Measurements from ENCODE around the gene GOLGA8N.
"Not testable (repeated sequence)": the region's sequence is repeated elsewhere in the genome, so short reads cannot be mapped to it uniquely, and the experiment has no call there.

The GOLGA8N gene

GRCh38 chr15:32593151-32593550 lies at the start of gene GOLGA8N:
TSS of gene GOLGA8N (plus strand) at chr15:32593456.
- intact Hi-C loops (cut with micrococcal nuclease); H3K27ac Mint-ChIP-seq; H3K36me3 Mint-ChIP-seq (ENCODE audit: low read depth); H3K4me3 Mint-ChIP-seq; H3K27me3 Mint-ChIP-seq; H3K9me3 Mint-ChIP-seq; H3K4me1 Mint-ChIP-seq (ENCODE audit: low read depth): not testable (repeated sequence)

GRCh38 chr15:32543456-32543855 lies 49.8 kb upstream of the GOLGA8N start:
- H3K27ac Mint-ChIP-seq; intact Hi-C loops (cut with micrococcal nuclease); H3K36me3 Mint-ChIP-seq (ENCODE audit: low read depth); H3K9me3 Mint-ChIP-seq; H3K4me1 Mint-ChIP-seq (ENCODE audit: low read depth); H3K4me3 Mint-ChIP-seq; H3K27me3 Mint-ChIP-seq: not testable (repeated sequence)

- H3K4me1 Mint-ChIP-seq (ENCODE audit: low read depth); intact Hi-C loops (cut with micrococcal nuclease); H3K9me3 Mint-ChIP-seq; H3K27ac Mint-ChIP-seq; H3K27me3 Mint-ChIP-seq; H3K4me3 Mint-ChIP-seq; H3K36me3 Mint-ChIP-seq (ENCODE audit: low read depth): not testable (repeated sequence)
These were observed 48.1 kb upstream of the GOLGA8N start for GRCh38 chr15:32545129-32545528.

- H3K36me3 Mint-ChIP-seq (ENCODE audit: low read depth); H3K4me3 Mint-ChIP-seq; H3K4me1 Mint-ChIP-seq (ENCODE audit: low read depth); H3K27ac Mint-ChIP-seq; intact Hi-C loops (cut with micrococcal nuclease); H3K27me3 Mint-ChIP-seq; H3K9me3 Mint-ChIP-seq: not testable (repeated sequence)
These were observed 38.7 kb upstream of the GOLGA8N start for GRCh38 chr15:32554587-32554986.

GRCh38 chr15:32562198-32562597 lies 31.1 kb upstream of the GOLGA8N start:
- H3K4me1 Mint-ChIP-seq (ENCODE audit: low read depth); H3K9me3 Mint-ChIP-seq; H3K4me3 Mint-ChIP-seq; H3K27ac Mint-ChIP-seq; intact Hi-C loops (cut with micrococcal nuclease); H3K36me3 Mint-ChIP-seq (ENCODE audit: low read depth); H3K27me3 Mint-ChIP-seq: not testable (repeated sequence)

- H3K9me3 Mint-ChIP-seq; H3K4me1 Mint-ChIP-seq (ENCODE audit: low read depth); H3K27ac Mint-ChIP-seq; H3K4me3 Mint-ChIP-seq; intact Hi-C loops (cut with micrococcal nuclease); H3K36me3 Mint-ChIP-seq (ENCODE audit: low read depth); H3K27me3 Mint-ChIP-seq: not testable (repeated sequence)
These were observed 24.3 kb upstream of the GOLGA8N start for GRCh38 chr15:32568988-32569387.

GRCh38 chr15:32578482-32578881 lies 14.8 kb upstream of the GOLGA8N start:
- H3K36me3 Mint-ChIP-seq (ENCODE audit: low read depth); intact Hi-C loops (cut with micrococcal nuclease); H3K4me3 Mint-ChIP-seq; H3K4me1 Mint-ChIP-seq (ENCODE audit: low read depth); H3K27me3 Mint-ChIP-seq; H3K9me3 Mint-ChIP-seq; H3K27ac Mint-ChIP-seq: not testable (repeated sequence)

- H3K9me3 Mint-ChIP-seq; H3K4me1 Mint-ChIP-seq (ENCODE audit: low read depth); H3K27ac Mint-ChIP-seq; intact Hi-C loops (cut with micrococcal nuclease); H3K36me3 Mint-ChIP-seq (ENCODE audit: low read depth); H3K27me3 Mint-ChIP-seq; H3K4me3 Mint-ChIP-seq: not testable (repeated sequence)
These were observed 7.4 kb upstream of the GOLGA8N start for GRCh38 chr15:32585844-32586243.

- H3K27ac Mint-ChIP-seq; H3K4me1 Mint-ChIP-seq (ENCODE audit: low read depth); H3K9me3 Mint-ChIP-seq; H3K27me3 Mint-ChIP-seq; H3K4me3 Mint-ChIP-seq; intact Hi-C loops (cut with micrococcal nuclease): not testable (repeated sequence)
- H3K36me3 Mint-ChIP-seq (ENCODE audit: low read depth), result peaks cover 16% of the 10 kb centered on the region
These were observed 16.3 kb downstream of the GOLGA8N start for GRCh38 chr15:32609518-32609917.

GRCh38 chr15:32610719-32611118 lies 17.5 kb downstream of the GOLGA8N start:
- H3K4me3 Mint-ChIP-seq; H3K27ac Mint-ChIP-seq; H3K4me1 Mint-ChIP-seq (ENCODE audit: low read depth); H3K27me3 Mint-ChIP-seq; H3K9me3 Mint-ChIP-seq; intact Hi-C loops (cut with micrococcal nuclease): not testable (repeated sequence)
- H3K36me3 Mint-ChIP-seq (ENCODE audit: low read depth), result peaks cover 23% of the 10 kb centered on the region

- peak overlapping the region; percentile 76 for H3K27ac Mint-ChIP-seq
- H3K9me3 Mint-ChIP-seq; H3K36me3 Mint-ChIP-seq (ENCODE audit: low read depth); intact Hi-C loops (cut with micrococcal nuclease); H3K27me3 Mint-ChIP-seq: not testable (repeated sequence)
- H3K4me3 Mint-ChIP-seq, result peak overlapping the region; percentile 94
- H3K4me1 Mint-ChIP-seq (ENCODE audit: low read depth), result peaks cover 16% of the 10 kb centered on the region
These were observed 21.4 kb downstream of the GOLGA8N start for GRCh38 chr15:32614712-32615050.

- H3K36me3 Mint-ChIP-seq (ENCODE audit: low read depth); H3K27me3 Mint-ChIP-seq; intact Hi-C loops (cut with micrococcal nuclease); H3K9me3 Mint-ChIP-seq: not testable (repeated sequence)
- H3K4me1 Mint-ChIP-seq (ENCODE audit: low read depth), result peaks cover 16% of the 10 kb centered on the region
- H3K4me3 Mint-ChIP-seq, result peak within 1 kb of the TSS; percentile 94
- peak within 1 kb of the TSS; percentile 94 for H3K27ac Mint-ChIP-seq
These were observed 22.0 kb downstream of the GOLGA8N start, which contains the start of gene ARHGAP11A for GRCh38 chr15:32615051-32615870. TSS of gene ARHGAP11A (plus strand) at chr15:32615504. CDS start at chr15:32616212, 708 bp downstream.

- H3K9me3 Mint-ChIP-seq; H3K27me3 Mint-ChIP-seq; H3K36me3 Mint-ChIP-seq (ENCODE audit: low read depth); intact Hi-C loops (cut with micrococcal nuclease): not testable (repeated sequence)
- peaks cover 16% of the 10 kb centered on the region for H3K4me1 Mint-ChIP-seq (ENCODE audit: low read depth)
- peak overlapping the region; percentile 76 for H3K27ac Mint-ChIP-seq
- peak overlapping the region; percentile 94 for H3K4me3 Mint-ChIP-seq
These were observed 22.7 kb downstream of the GOLGA8N start for GRCh38 chr15:32615871-32616426.

GRCh38 chr15:32636410-32636809 lies 43.2 kb downstream of the GOLGA8N start:
- Mint-ChIP-seq H3K4me1 (ENCODE audit: low read depth) (peaks cover under 1% of the 10 kb centered on the region), H3K27me3 (peaks cover 3% of the 10 kb centered on the region), H3K4me3 (no peak overlapping the region), H3K36me3 (ENCODE audit: low read depth) (peaks cover 20% of the 10 kb centered on the region), H3K9me3 (no peaks in the 10 kb centered on the region), H3K27ac (no peak overlapping the region)
- intact Hi-C loops (cut with micrococcal nuclease), result no loop called here
